H1 (cell line): Measurements from ENCODE around the gene LCN10. TPM values are rescaled to one million over a fixed set of nuclear protein-coding genes. Genes with fewer than 3 reads are reported as not detected.

Experiments
- CTCF ChIA-PET: fragments of 300-600 bp; sonication (Branson Sonifier 250); formaldehyde crosslinking; loops from one replicate; lab custom pipeline; 2021; ENCODE audit not compliant: partially characterized antibody; lab: Charles Lee
- POLR2A ChIA-PET: fragments of 300-600 bp; sonication (Branson Sonifier 250); formaldehyde crosslinking; loops from one replicate; lab custom pipeline; 2021; ENCODE audit warnings: inconsistent platforms; ENCODE audit not compliant: partially characterized antibody; lab: Charles Lee
- DNase-seq, 2 experiments: peaks; one replicate each; pipeline versions ENCODE4 v3.0.0 to v3.0.0-alpha.2; 2010 to 2022; ENCODE audit warnings: low spot score in 2 of 2, low read depth in 1 of 2, mixed read lengths in 1 of 2
- FAIRE-seq: peaks from 2 replicates; lab custom pipeline; 2011; peaks lifted over from hg19 to GRCh38; lab: Jason Lieb, UNC
- H2AFZ ChIP-seq: 2 replicates; pipeline ENCODE4 v1.8.1; 2012; ENCODE audit warnings: low read length, inconsistent platforms
- H2AK5ac ChIP-seq: 2 replicates; pipeline ENCODE4 v1.6.1; 2013; ENCODE audit warnings: low read depth, low read length
- H2BK120ac ChIP-seq: replicated peaks from 2 replicates; pipeline ENCODE3; 2013; ENCODE audit warnings: low read depth, low read length, inconsistent platforms
- H2BK12ac ChIP-seq: 2 replicates; pipeline ENCODE4 v1.6.1; 2013; ENCODE audit warnings: low read depth, low read length
- H2BK15ac ChIP-seq: 2 replicates; pipeline ENCODE4 v1.6.1; 2013; ENCODE audit warnings: low read length
- H2BK20ac ChIP-seq: 2 replicates; pipeline ENCODE4 v1.6.1; 2013; ENCODE audit warnings: low read length
- H2BK5ac ChIP-seq: 2 replicates; pipeline ENCODE4 v1.6.1; 2013; ENCODE audit warnings: low read depth, low read length
- H3K14ac ChIP-seq: 2 replicates; pipeline ENCODE4 v1.6.1; 2013; ENCODE audit warnings: inconsistent platforms; ENCODE audit not compliant: insufficient read length
- H3K18ac ChIP-seq: 2 replicates; pipeline ENCODE4 v1.6.1; 2013; ENCODE audit warnings: low read length; ENCODE audit errors: extremely low read depth
- H3K23ac ChIP-seq: 2 replicates; pipeline ENCODE4 v1.6.1; 2013; ENCODE audit warnings: inconsistent platforms; ENCODE audit not compliant: insufficient read length
- H3K23me2 ChIP-seq: 2 replicates; pipeline ENCODE4 v1.6.1; 2013; ENCODE audit warnings: low read depth, low read length
- H3K27ac ChIP-seq: 2 replicates; pipeline ENCODE4 v1.6.1; 2011; ENCODE audit warnings: low read depth, low read length, inconsistent platforms
- H3K27me3 ChIP-seq, 4 experiments: replicated peaks in 1 of 4; 1 replicate in 1 of 4; 2 replicates in 3 of 4; pipeline versions ENCODE4 v1.6.1 to v1.8.1; 2011 to 2013; ENCODE audit warnings: low read length in 3 of 4, mild to moderate bottlenecking in 3 of 4, inconsistent platforms in 2 of 4, mixed read lengths in 2 of 4, moderate library complexity in 1 of 4; ENCODE audit not compliant: control insufficient read depth in 3 of 4, insufficient read depth in 3 of 4; ENCODE audit errors: extremely low read depth in 1 of 4
- H3K36me3 ChIP-seq, 4 experiments: 2 replicates each; pipeline versions ENCODE4 v1.6.1 to v1.8.1; 2011 to 2013; ENCODE audit warnings: mild to moderate bottlenecking in 4 of 4, low read length in 3 of 4, moderate library complexity in 2 of 4, control low read depth in 1 of 4, inconsistent platforms in 1 of 4; ENCODE audit not compliant: insufficient read depth in 4 of 4, control insufficient read depth in 2 of 4
- H3K4ac ChIP-seq: replicated peaks from 2 replicates; pipeline ENCODE3; 2013; ENCODE audit warnings: low read length, low read depth, mixed read lengths, inconsistent platforms; ENCODE audit not compliant: insufficient read length
- H3K4me1 ChIP-seq, 4 experiments: replicated peaks in 1 of 4; 1 replicate in 1 of 4; 2 replicates in 3 of 4; pipeline versions ENCODE4 v1.6.1 to v1.8.1; 2011 to 2013; ENCODE audit warnings: low read length in 3 of 4, inconsistent platforms in 2 of 4, mixed read lengths in 1 of 4; ENCODE audit not compliant: insufficient read depth in 4 of 4, control insufficient read depth in 3 of 4
- H3K4me2 ChIP-seq, 2 experiments: 2 replicates each; pipeline versions ENCODE4 v1.6.1 to v1.8.1; 2011 to 2013; ENCODE audit warnings: low read depth in 2 of 2, low read length in 2 of 2, control low read depth in 1 of 2, inconsistent platforms in 1 of 2, mild to moderate bottlenecking in 1 of 2; ENCODE audit not compliant: insufficient read depth in 1 of 2
- H3K4me3 ChIP-seq, 4 experiments: fragments of 200-600, 300-600 bp in 1 of 4; sonication (generic), shearing (Covaris generic), sonication (Bioruptor Twin) in 1 of 4; 2 replicates each; pipeline versions ENCODE4 v1.5.1 to v1.8.1; 2011 to 2016; ENCODE audit warnings: low read length in 4 of 4, low read depth in 3 of 4, control low read depth in 2 of 4, inconsistent platforms in 2 of 4, mild to moderate bottlenecking in 2 of 4, mixed read lengths in 1 of 4, moderate library complexity in 1 of 4; ENCODE audit not compliant: insufficient read depth in 2 of 4; ENCODE audit errors: extremely low read depth in 1 of 4
- H3K56ac ChIP-seq: replicated peaks from 2 replicates; pipeline ENCODE3; 2013; ENCODE audit warnings: low read depth, mild to moderate bottlenecking, mixed read lengths, low read length, inconsistent platforms; ENCODE audit not compliant: insufficient read length
- H3K79me1 ChIP-seq: 2 replicates; pipeline ENCODE4 v1.6.1; 2013; ENCODE audit warnings: low read depth, low read length, control low read depth
- H3K79me2 ChIP-seq, 2 experiments: 2 replicates each; pipeline versions ENCODE4 v1.6.1 to v1.8.1; 2012 to 2013; ENCODE audit warnings: low read length in 2 of 2, mild to moderate bottlenecking in 2 of 2, inconsistent platforms in 1 of 2; ENCODE audit not compliant: insufficient read depth in 2 of 2, control insufficient read depth in 1 of 2
- H3K9ac ChIP-seq, 4 experiments: replicated peaks in 1 of 4; 1 replicate in 1 of 4; 2 replicates in 3 of 4; pipeline versions ENCODE4 v1.6.1 to v1.8.1; 2011 to 2013; ENCODE audit warnings: low read depth in 3 of 4, low read length in 3 of 4, control low read depth in 2 of 4, mild to moderate bottlenecking in 2 of 4, moderate library complexity in 2 of 4, inconsistent platforms in 1 of 4; ENCODE audit errors: extremely low read depth in 1 of 4
- H3K9me3 ChIP-seq, 2 experiments: 2 replicates each; pipeline versions ENCODE4 v1.6.1 to v1.8.1; 2012 to 2013; ENCODE audit warnings: mild to moderate bottlenecking in 2 of 2, moderate library complexity in 2 of 2, control low read depth in 1 of 2, inconsistent platforms in 1 of 2, low read depth in 1 of 2, low read length in 1 of 2, mixed read lengths in 1 of 2; ENCODE audit not compliant: insufficient read depth in 2 of 2
- H4K20me1 ChIP-seq, 2 experiments: replicated peaks in 1 of 2; 2 replicates each; pipeline versions ENCODE3 to v1.8.1; 2011 to 2013; ENCODE audit warnings: inconsistent platforms in 2 of 2, low read length in 2 of 2, mild to moderate bottlenecking in 1 of 2; ENCODE audit not compliant: insufficient read depth in 2 of 2, control insufficient read depth in 1 of 2
- H4K5ac ChIP-seq: 2 replicates; pipeline ENCODE4 v1.6.1; 2013; ENCODE audit warnings: low read length, low read depth, mixed read lengths, inconsistent platforms; ENCODE audit not compliant: insufficient read length
- H4K8ac ChIP-seq: 2 replicates; pipeline ENCODE4 v1.8.0; 2013; ENCODE audit warnings: mild to moderate bottlenecking, moderate library complexity, low read length, inconsistent platforms; ENCODE audit not compliant: insufficient read depth; ENCODE audit errors: extremely low read depth
- H4K91ac ChIP-seq: replicated peaks from 2 replicates; pipeline ENCODE3; 2013; ENCODE audit warnings: low read length, mixed read lengths, inconsistent platforms; ENCODE audit not compliant: insufficient read length
- BACH1 ChIP-seq: IDR thresholded peaks from 2 replicates; pipeline ENCODE4 v1.6.1; 2012; ENCODE audit warnings: low read length, improper control_type of control experiment
- NANOG ChIP-seq: IDR thresholded peaks from 2 replicates; pipeline ENCODE4 v1.6.1; 2011; ENCODE audit warnings: low read length, low read depth, mild to moderate bottlenecking, inconsistent platforms; ENCODE audit not compliant: insufficient read depth, poor library complexity, severe bottlenecking
- SIX5 ChIP-seq: IDR thresholded peaks from 2 replicates; pipeline ENCODE4 v1.6.1; 2011; ENCODE audit warnings: mild to moderate bottlenecking, low read depth, low read length
- TAF1 ChIP-seq: IDR thresholded peaks from 2 replicates; pipeline ENCODE4 v1.6.1; 2011; ENCODE audit warnings: mild to moderate bottlenecking, low read depth, low read length
- YY1 ChIP-seq: IDR thresholded peaks from 2 replicates; pipeline ENCODE4 v1.6.1; 2011; ENCODE audit warnings: low read depth, mild to moderate bottlenecking, low read length
- WGBS, 2 experiments: shearing (Covaris generic) in 1 of 2; methylation state at CpG; one replicate each; pipeline versions ENCODE4 v1.1.6 to v1.1.7; 2013 to 2015; ENCODE audit warnings: low lambda C conversion rate in 2 of 2, mixed read lengths in 2 of 2, inconsistent platforms in 1 of 2, low coverage in 1 of 2, missing lambda C conversion rate in 1 of 2; ENCODE audit not compliant: insufficient replicate concordance in 2 of 2, insufficient coverage in 1 of 2, insufficient read length in 1 of 2; ENCODE audit errors: extremely low coverage in 1 of 2, missing lambda C conversion rate in 1 of 2; 5-methylcytosine and 5-hydroxymethylcytosine counted together
- polyA plus RNA-seq, 7 experiments: library from polyadenylated mRNA; depleted of rRNA in 3 of 7; stranded (reverse) in 5 of 7; unstranded in 2 of 7; fragments of >200 nt in 5 of 7; fragments of 200-250 nt in 2 of 7; gene quantifications; 1 replicate in 5 of 7; 2 replicates in 1 of 7; 4 replicates in 1 of 7; pipeline versions ENCODE4 v1.2.1 to v1.2.3, GENCODE V29; 2011 to 2013; ENCODE audit warnings: missing spikeins in 2 of 7, mixed read lengths in 2 of 7
- total RNA-seq: library from RNA; stranded (reverse); fragmentation: NEBNext Ultra II Directional; extraction: Animal tissue kit (Norgen Biotek cat#: 25700); gene quantifications from 2 replicates; pipeline ENCODE4 v1.2.1, GENCODE V29; 2021

Gene LCN10
- total and polyA plus RNA-seq, 2 of the 8 experiments (the other 6 are each of a cell fraction or from before 2014, with no cell fraction given) = 2.6 to 2.8 TPM

DNA sequence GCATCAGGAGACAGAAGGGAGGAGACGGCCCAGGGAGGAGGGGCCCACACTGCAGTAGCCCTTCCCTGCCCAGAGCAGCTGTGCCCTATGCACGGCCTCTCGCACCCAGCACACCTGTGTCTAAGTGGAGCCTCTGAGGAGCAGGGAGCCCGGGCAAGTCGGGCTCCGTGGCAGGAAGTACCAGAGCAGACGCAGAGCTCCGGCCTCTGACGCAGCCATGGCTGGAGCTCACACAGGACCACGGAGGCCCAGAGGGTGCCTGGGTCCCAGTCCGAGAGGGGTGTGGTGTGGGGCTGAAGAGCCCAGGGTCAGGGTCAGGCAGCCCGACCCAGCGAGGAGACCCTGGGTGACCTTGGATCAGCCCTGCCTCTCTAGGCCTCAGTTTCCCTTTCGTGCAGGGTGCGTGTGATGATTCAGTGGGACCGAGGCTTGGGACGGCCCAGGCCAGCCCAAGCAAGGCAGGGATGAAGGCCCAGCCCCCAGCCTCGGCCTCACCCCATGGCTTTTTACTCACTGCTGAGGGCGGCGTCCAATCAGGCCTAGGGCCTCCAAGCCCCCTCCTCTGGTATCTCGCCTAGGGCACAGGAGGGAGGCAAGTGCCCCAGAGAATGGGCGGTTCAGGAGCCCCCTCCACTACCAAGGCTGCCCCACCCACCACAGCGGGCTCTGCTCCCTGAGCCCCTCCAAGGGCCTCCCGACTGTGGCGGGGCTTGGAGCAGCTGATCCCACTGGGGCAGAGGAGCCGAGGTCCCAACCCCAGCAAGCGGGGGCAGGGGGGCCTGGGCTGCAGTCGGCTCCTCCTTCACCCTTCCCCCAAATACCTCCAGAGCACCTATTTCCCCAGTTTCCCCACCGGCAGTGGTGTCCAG is 51.2 kb downstream of the LCN10 start:
- Histone ChIP-seq H2BK20ac (peak overlapping the region; percentile 48; the same call in 1 of the 2 replicates), H2BK12ac (peak overlapping the region; percentile 68; the same call in 1 of the 2 replicates), H2BK15ac (peak overlapping the region; percentile 72; the same call in 1 of the 2 replicates), H3K18ac (peak overlapping the region; percentile 87), H3K14ac (no peak overlapping the region), H2AK5ac (no peak overlapping the region), H3K79me1 (no peaks in the 10 kb centered on the region), H4K91ac (peak overlapping the region; percentile 81), H3K23me2 (peaks cover 10% of the 10 kb centered on the region; the same call in 1 of the 2 replicates), H2BK5ac (peak overlapping the region; percentile 63), H3K56ac (peak overlapping the region; percentile 53), H2BK120ac (peak overlapping the region; percentile 43), H3K36me3 (no peaks in the 10 kb centered on the region), H3K4me2 (0 out of 4 replicates have a peak overlapping the region, but pooled peaks of 1 of the 2 experiments have one; percentile 20), H3K9me3 (no peaks in the 10 kb centered on the region), H4K8ac (peak overlapping the region; percentile 15), H3K27ac (no peak overlapping the region), H3K4me3 (no peak overlapping the region), H3K4ac (peak overlapping the region; percentile 94), H3K23ac (no peak overlapping the region), H4K5ac (no peak overlapping the region), H2AFZ (no peak overlapping the region), H4K20me1 (no peaks in the 10 kb centered on the region), H3K4me1 (peaks cover 0 to 20% (median 12%) of the 10 kb centered on the region in 4 experiments; a peak in 5 of 7 replicates), H3K9ac (no peak overlapping the region), H3K79me2 (no peaks in the 10 kb centered on the region), H3K27me3 (no peaks in the 10 kb centered on the region; a peak in 2 of 7 replicates)
- WGBS, 2 experiments = 82% methylated on average over 27 of the region's 29 CpGs; no CpG with 5 or more reads in 1 of the 2 experiments
- no peak for FAIRE-seq
- TF ChIP-seq BACH1 (no peak), NANOG (no peak), TAF1 (no peak), SIX5 (no peak), YY1 (no peak)
- CTCF ChIA-PET = interaction anchor here (0.9 to 12.8 kb wide), 3 partner anchors 10 to 188 kb away, joined by 3 to 125 read pairs (median 6); no protein-coding TSS in a partner anchor
- POLR2A ChIA-PET = interaction anchor here (2.1 kb wide), 1 partner anchor 36 kb away, joined by 5 read pairs; no protein-coding TSS in a partner anchor
- peak in 1 of 2 experiments; percentile 57 for DNase-seq
